DMS79 treated with DMSO at 0.1 percent for 48 hours (cell line): ENCODE results near the gene RNF7.

Experiments
- DNase-seq: peaks from one replicate; lab custom pipeline; 2025; lab: John Stamatoyannopoulos, UW

The RNF7 gene

DNA sequence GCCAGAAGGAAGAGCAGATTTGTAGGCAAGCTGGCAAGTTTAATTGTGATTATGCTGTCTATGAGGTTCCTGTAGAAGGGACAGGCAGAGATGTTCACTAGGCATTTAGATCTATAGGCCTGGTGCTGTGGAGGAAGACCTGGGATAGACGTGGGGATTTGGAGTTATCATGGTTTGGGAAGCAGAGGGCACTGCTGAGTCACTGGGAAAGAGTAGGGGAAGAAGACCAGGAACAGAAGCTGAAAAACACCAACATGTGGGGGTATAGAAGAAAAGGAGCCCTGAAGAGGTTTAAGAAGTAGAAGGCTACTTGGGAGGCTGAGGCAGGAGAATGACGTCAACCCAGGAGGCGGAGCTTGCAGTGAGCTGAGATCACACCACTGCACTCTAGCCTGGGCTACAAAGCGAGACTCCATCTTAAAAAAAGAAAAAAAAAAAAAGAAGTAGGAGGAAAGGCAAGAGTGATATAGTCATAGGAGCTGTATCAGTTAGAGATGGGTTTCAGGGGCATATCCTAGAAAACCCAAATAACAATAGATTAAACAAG lies 44.4 kb downstream of the RNF7 start:
- DNase-seq: no peak

DNA sequence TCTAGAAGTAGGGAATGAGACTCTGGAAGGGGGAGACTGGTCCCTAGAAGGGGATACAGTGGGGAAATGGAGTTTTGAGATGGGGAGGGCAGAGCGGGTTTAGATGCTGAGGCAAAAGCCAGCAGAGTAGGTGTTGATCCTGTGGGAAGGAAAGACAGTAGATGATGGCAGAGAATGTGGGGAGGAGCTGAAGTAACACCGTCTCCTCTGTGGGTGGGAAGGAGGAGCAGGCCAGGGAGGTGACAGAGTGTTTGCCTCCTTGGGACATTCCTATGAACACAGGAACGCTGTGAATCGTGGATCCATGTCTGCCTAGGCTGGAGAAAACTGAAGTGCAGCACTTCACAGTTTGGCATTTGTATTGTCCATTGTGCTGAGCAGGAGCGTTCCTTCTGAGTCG lies 45.5 kb downstream of the RNF7 start:
- DNase-seq: no peak

DNA sequence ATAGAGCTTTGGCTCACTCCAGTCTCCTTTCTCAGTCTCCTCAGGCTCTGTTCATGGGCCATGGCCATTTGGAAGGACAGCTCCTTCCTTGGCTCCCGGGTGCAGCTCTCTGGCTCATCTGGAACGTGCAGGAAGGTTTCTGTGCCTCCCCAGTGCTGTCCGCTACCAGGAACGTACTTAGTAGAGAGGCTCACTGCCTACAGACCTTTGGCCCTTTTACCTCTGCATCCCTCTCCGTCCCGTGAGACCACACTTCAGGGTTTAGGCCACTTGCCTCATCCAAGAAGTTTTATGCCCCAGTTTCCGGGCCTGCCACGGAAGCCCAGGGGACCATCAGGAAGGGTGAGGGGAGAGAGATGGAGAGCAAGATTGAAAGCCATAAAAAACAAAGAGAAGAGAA lies 46.0 kb downstream of the RNF7 start:
- no peak for DNase-seq

DNA sequence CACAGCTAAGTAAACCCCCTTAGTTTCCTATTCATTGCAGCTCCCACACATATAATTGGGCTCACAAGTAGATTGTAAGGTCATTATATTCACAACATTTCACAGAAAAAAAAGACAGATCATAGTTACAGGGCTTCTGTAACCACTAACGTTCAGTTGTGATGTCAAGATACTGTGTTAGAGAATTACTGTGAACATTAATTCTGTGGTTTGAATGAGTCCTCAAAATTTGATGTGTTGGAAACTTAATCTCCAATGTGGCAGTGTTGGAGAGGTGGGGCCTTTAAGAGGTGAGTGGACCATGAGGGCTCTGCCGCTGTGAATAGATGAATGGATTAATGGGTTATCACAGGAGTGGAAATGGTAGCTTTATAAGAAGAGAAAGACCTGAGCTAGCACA lies 46.4 kb downstream of the RNF7 start:
- no peak for DNase-seq

DNA sequence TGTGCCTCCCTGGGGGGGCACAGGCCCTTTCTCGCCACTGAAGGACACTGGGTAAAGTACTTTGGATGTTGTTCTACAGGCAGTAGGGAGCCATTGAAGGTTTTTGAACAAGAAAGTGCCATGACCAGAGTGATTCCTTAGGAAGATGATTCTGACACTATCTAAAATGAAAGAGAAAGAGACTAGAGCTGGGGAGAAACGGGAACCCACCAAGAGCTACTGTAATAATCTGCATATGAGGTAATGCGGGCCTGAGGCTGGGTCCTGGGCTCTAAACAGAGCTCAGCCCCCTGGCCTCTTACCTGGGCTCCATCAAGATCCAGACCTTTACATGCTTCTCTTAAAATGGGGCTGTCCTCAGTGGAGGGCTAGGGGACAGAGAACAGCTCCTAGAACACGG lies 50.1 kb downstream of the RNF7 start:
- no peak for DNase-seq

DNA sequence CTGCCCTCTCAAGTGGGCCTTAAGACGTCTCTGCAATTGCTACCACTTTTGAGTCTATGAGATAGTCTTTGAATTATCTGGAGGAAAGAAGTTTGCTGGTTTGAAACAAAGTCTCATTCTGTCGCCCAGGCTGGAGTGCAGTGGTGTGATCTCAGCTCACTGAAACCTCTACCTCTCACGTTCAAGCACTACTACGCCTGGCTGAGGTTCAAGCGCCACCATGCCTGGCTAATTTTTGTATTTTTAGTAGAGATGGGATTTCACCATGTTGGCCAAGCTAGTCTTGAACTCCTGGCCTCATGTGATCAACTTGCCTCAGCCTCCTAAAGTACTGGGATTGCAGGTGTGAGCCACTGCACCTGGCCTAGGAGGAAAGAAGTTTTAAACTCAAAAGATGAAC lies 50.7 kb downstream of the RNF7 start:
- peak; percentile 42 for DNase-seq

DNA sequence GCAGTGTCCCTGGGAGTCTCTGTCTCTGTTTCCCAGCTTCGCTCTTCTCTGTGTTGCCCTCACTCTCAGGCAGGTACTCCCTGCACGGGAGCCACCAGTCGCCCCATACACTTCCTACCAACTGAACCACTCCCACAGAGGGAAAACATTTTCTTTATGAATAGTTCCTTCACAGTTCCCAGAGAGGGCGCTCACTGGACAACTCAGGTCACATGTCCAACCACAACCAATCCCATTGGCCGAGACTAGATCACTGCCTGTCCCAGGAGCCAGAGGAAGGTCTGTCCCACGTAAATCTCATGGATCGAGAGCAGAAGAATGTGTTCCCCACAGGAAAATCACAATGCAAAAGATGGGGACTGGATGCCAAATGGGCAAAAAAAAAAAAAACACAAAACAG lies 51.2 kb downstream of the RNF7 start:
- no peak for DNase-seq

DNA sequence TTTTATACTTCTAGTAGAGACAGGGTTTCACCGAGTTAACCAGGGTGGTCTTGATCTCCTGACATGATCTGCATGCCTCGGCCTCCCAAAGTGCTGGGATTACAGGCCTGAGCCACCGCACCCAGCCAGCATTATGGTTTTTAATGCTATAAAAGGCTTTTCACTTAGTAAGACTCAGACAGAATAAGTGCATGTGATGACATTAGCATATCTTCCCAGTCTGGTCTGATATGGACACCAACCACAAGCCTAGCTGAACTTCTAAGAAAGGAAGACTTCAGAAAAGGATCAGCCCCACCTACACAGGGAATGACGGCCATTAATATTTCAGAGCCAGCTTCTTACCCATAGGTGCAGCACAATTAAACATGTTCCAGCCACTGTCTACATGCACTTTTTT lies 52.1 kb downstream of the RNF7 start:
- DNase-seq: no peak

DNA sequence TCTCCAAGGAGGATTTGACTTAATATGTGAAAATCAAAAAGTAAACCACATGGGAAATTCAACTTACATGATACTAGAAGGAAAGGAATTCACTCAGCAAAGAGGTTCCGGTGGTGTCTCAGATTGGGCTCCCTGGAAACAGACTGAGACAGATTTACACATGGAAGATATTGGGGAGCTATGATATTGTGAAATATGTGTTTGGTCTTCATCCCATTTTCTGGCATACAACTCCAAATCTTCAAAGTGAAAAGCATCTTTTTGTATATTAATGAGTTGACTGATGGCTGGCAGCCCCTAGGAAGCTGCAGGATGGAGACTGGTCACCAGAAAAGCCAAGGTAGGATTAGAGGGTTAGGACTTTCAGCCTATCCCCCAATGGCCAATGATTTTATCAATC lies 54.4 kb downstream of the RNF7 start:
- no peak for DNase-seq

DNA sequence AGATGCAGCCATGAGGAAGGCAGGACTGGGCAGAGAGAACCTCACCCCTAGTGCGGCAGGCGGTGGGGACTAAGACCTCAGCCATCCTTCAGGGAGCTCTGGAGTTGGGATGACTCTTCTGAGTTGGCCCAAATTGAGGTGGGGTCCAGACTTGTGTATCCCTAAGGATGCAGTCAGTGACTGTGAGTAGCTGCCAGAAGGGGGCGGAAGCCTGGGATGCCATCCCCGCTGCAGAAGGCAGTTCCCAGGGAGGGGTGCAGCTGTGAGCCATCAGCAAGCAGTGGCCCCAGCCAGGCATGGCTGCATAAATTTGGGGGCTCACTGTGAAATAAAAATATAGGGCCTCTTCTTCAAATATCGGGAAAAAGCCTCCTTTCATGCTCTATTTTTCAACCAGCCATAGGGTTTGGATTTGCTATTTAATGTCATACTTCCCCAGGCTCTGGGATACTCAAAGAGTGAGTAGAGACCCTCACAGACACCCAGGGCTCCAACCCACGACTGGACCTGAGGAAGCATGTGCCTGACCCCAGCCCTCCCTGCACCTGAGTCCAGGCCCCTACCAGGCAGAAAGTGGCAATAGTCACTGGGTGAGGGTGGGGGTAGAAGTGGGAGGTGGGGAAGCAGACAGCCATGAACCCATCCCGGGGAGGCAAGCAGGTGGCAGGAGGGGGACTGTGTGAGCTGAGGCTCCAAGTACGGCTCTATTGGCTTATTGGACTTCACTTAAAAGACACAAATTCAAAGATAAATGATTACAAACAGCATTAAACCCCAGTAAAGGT lies 55.6 kb downstream of the RNF7 start:
- no peak for DNase-seq

DNA sequence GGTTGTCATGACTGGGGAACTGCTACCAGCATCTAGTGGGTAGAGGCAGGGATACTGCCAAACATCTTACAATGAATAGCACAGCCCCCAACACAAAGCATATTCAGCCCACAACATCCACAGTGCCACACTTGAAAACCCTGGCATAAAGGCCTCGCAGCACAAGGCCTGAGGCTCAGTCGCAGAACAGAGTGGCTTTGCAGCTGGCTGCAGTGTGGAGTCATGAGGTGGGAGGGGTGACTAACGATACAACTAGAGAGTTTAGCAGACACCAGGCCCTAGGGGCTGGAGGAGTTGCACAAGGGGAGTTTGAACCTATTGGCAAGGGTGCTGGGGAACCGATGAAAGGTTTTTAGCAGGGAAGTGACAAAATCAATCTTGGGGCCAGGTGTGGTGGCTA lies 57.2 kb downstream of the RNF7 start:
- no peak for DNase-seq

DNA sequence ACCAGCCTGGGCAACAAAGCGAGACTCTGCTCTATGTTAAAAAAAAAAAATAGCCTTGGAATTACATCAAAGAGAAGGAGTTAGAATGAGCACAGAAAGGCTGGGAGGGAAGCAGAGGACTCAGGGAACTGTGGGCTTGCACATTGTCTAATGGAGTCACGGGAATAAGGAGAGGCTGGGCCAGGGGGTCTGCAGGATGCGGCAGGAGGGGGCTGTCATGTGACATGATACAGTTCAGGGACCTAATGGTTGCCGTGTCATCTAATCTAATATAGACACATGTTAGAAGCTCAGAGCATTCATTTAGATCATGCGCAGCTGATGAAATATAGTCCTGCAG lies 57.6 kb downstream of the RNF7 start:
- DNase-seq: no peak

DNA sequence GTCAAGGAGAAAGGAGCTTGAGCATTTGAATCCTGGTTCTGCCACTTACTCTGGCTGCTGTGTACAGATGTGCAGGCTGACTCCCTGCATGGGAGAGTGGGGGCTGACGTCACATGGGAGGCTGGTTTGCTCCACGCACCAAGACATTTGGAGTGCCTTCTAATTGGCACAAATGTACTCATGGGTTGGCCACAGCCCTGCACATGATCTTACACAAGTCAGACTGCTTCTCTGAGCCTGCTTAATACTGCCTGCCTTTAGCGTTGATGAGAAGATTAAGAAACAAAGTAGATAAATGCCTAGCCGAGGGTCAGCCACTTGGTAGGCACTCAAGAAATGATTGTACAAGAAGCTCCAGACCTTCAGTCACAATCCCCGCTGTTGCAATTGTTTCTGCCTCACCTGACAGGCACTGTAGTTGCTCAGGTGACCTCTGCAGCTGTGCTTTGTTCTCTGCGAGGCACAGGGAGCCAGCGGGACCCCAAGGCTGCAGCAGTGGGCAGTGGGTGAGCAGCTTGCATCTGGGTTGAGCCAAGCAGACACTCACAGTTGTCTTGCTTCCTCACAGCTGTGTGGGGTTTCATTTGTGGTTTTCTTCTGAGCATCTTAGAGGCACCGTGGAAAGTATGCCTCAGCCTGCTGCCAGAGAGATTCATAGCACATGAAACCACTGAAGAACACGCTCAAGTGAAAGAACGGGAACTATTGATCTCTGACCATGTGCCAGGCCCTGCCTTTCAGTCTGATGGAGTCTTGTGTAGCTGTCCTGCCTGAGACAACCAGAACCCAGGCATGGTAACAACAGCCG lies 58.2 kb downstream of the RNF7 start:
- peak; percentile 94 for DNase-seq
